Measurements from ENCODE around the gene RHOV.
"Not testable (repeated sequence)": the region's sequence is repeated elsewhere in the genome, so short reads cannot be mapped to it uniquely, and the experiment has no call there.

The RHOV gene

GRCh38 chr15:40869686-40870085 lies 4.3 kb downstream of the RHOV start:
- in situ Hi-C loops (cut with MboI; ENCODE audit: low sequenced_read_pairs, unreplicated experiment), result no loop called here
- no peak for TF ChIP-seq CTCF (IDR thresholded peaks at IDR 0.05; ENCODE audit: borderline replicate concordance, control extremely low read depth, extremely low read depth, insufficient read depth, missing control alignments)
- DNase-seq (ENCODE audit: low spot score), result no peak

- no peak for TF ChIP-seq CTCF (IDR thresholded peaks at IDR 0.05; ENCODE audit: borderline replicate concordance, control extremely low read depth, extremely low read depth, insufficient read depth, missing control alignments)
- DNase-seq (ENCODE audit: low spot score), result no peak
- in situ Hi-C loops (cut with MboI; ENCODE audit: low sequenced_read_pairs, unreplicated experiment), result no loop called here
Measured at GRCh38 chr15:40867199-40867598, 6.8 kb downstream of the RHOV start.

- in situ Hi-C loops (cut with MboI; ENCODE audit: low sequenced_read_pairs, unreplicated experiment), result no loop called here
- no peak for DNase-seq (ENCODE audit: low spot score)
- TF ChIP-seq CTCF (IDR thresholded peaks at IDR 0.05; ENCODE audit: borderline replicate concordance, control extremely low read depth, extremely low read depth, insufficient read depth, missing control alignments), result no peak
Measured at GRCh38 chr15:40863660-40864270, 10.3 kb downstream of the RHOV start.

GRCh38 chr15:40861147-40861546 lies 12.9 kb downstream of the RHOV start:
- DNase-seq (ENCODE audit: low spot score); in situ Hi-C loops (cut with MboI; ENCODE audit: low sequenced_read_pairs, unreplicated experiment): not testable (repeated sequence)

GRCh38 chr15:40859206-40859851 lies 14.7 kb downstream of the RHOV start:
- in situ Hi-C loops (cut with MboI; ENCODE audit: low sequenced_read_pairs, unreplicated experiment), result no loop called here
- DNase-seq (ENCODE audit: low spot score), result peak; percentile 87
- TF ChIP-seq CTCF (IDR thresholded peaks at IDR 0.05; ENCODE audit: borderline replicate concordance, control extremely low read depth, extremely low read depth, insufficient read depth, missing control alignments), result peak; percentile 81

GRCh38 chr15:40858706-40859105 lies 15.3 kb downstream of the RHOV start:
- DNase-seq (ENCODE audit: low spot score), result no peak
- in situ Hi-C loops (cut with MboI; ENCODE audit: low sequenced_read_pairs, unreplicated experiment), result no loop called here
- TF ChIP-seq CTCF (IDR thresholded peaks at IDR 0.05; ENCODE audit: borderline replicate concordance, control extremely low read depth, extremely low read depth, insufficient read depth, missing control alignments), result no peak

- in situ Hi-C loops (cut with MboI; ENCODE audit: low sequenced_read_pairs, unreplicated experiment), result no loop called here
- TF ChIP-seq CTCF (IDR thresholded peaks at IDR 0.05; ENCODE audit: borderline replicate concordance, control extremely low read depth, extremely low read depth, insufficient read depth, missing control alignments), result peak; percentile 91
- peak; percentile 90 for DNase-seq (ENCODE audit: low spot score)
Measured at GRCh38 chr15:40857601-40858341, 16.3 kb downstream of the RHOV start.

All from GM13976 (cell line).